ENCODE results near the gene RAB31. TPM values are rescaled to one million over a fixed set of nuclear protein-coding genes. Genes with fewer than 3 reads are reported as not detected.
"Not testable (repeated sequence)": the region's sequence is repeated elsewhere in the genome, so short reads cannot be mapped to it uniquely, and the experiment has no call there.

The RAB31 gene
- total and polyA plus RNA-seq, 2 experiments from 2014 or later: 26.0 to 81.8 TPM

- Histone ChIP-seq H3K27ac (no peak overlapping the region), H4K20me1 (ENCODE audit: insufficient read depth, poor library complexity, severe bottlenecking) (no peaks in the 10 kb centered on the region), H3K4me2 (no peak overlapping the region), H3K9me3 (ENCODE audit: low read depth) (no peaks in the 10 kb centered on the region), H3K9me2 (replicated peaks; ENCODE audit: insufficient read depth) (no peaks in the 10 kb centered on the region), H3K36me3 (replicated peaks; ENCODE audit: insufficient read depth, low read depth) (no peaks in the 10 kb centered on the region), H3K4me3 (no peak overlapping the region), H3K79me2 (no peaks in the 10 kb centered on the region), H3K27me3 (no peaks in the 10 kb centered on the region), H2AFZ (no peak overlapping the region), H3K4me1 (ENCODE audit: insufficient read depth) (peaks cover 6% of the 10 kb centered on the region)
- TF ChIP-seq EZH2phosphoT487 (IDR thresholded peaks at IDR 0.05; ENCODE audit: low read depth, severe bottlenecking, unreplicated experiment) (no peak), CTCF (IDR thresholded peaks at IDR 0.05; ENCODE audit: poor library complexity) (no peak), EZH2 (IDR thresholded peaks at IDR 0.05; ENCODE audit: borderline replicate concordance) (no peak)
- no peak for DNase-seq (ENCODE audit: low spot score)
- WGBS (ENCODE audit: low lambda C conversion rate, missing lambda C conversion rate): 90% methylated on average over 7 of the region's 7 CpGs
These were observed 36.9 kb upstream of the RAB31 start for GRCh38 chr18:9671214-9671613.

- Histone ChIP-seq H3K4me1 (ENCODE audit: insufficient read depth) (peaks cover 6% of the 10 kb centered on the region), H3K36me3 (replicated peaks; ENCODE audit: insufficient read depth, low read depth) (no peaks in the 10 kb centered on the region), H3K4me2 (peak overlapping the region; percentile 43), H2AFZ (peak overlapping the region; percentile 8), H3K9me2 (replicated peaks; ENCODE audit: insufficient read depth) (no peaks in the 10 kb centered on the region), H3K9me3 (ENCODE audit: low read depth) (no peaks in the 10 kb centered on the region), H3K79me2 (no peaks in the 10 kb centered on the region), H4K20me1 (ENCODE audit: insufficient read depth, poor library complexity, severe bottlenecking) (no peaks in the 10 kb centered on the region), H3K27ac (peak overlapping the region; percentile 88), H3K4me3 (no peak overlapping the region), H3K27me3 (no peaks in the 10 kb centered on the region)
- DNase-seq (ENCODE audit: low spot score): peak; percentile 79
- TF ChIP-seq EZH2phosphoT487 (IDR thresholded peaks at IDR 0.05; ENCODE audit: low read depth, severe bottlenecking, unreplicated experiment) (no peak), CTCF (IDR thresholded peaks at IDR 0.05; ENCODE audit: poor library complexity) (peak; percentile 36), EZH2 (IDR thresholded peaks at IDR 0.05; ENCODE audit: borderline replicate concordance) (no peak)
- 51% methylated on average over 8 of the region's 8 CpGs for WGBS (ENCODE audit: low lambda C conversion rate, missing lambda C conversion rate)
These were observed 34.5 kb upstream of the RAB31 start for GRCh38 chr18:9673296-9674251.

- DNase-seq (ENCODE audit: low spot score); H3K79me2 ChIP-seq: not testable (repeated sequence)
- WGBS (ENCODE audit: low lambda C conversion rate, missing lambda C conversion rate): 95% methylated on average over 5 of the region's 5 CpGs
These were observed 29.9 kb upstream of the RAB31 start for GRCh38 chr18:9678216-9678615.

GRCh38 chr18:9679125-9679524 lies 29.0 kb upstream of the RAB31 start:
- Histone ChIP-seq H3K27ac (no peak overlapping the region), H4K20me1 (ENCODE audit: insufficient read depth, poor library complexity, severe bottlenecking) (no peaks in the 10 kb centered on the region), H3K9me2 (replicated peaks; ENCODE audit: insufficient read depth) (no peaks in the 10 kb centered on the region), H3K9me3 (ENCODE audit: low read depth) (no peaks in the 10 kb centered on the region), H3K27me3 (no peaks in the 10 kb centered on the region), H3K4me1 (ENCODE audit: insufficient read depth) (no peaks in the 10 kb centered on the region), H3K36me3 (replicated peaks; ENCODE audit: insufficient read depth, low read depth) (no peaks in the 10 kb centered on the region), H3K4me3 (no peak overlapping the region), H2AFZ (no peak overlapping the region), H3K4me2 (no peak overlapping the region), H3K79me2 (no peaks in the 10 kb centered on the region)
- 93% methylated on average over 16 of the region's 17 CpGs for WGBS (ENCODE audit: low lambda C conversion rate, missing lambda C conversion rate)
- TF ChIP-seq CTCF (IDR thresholded peaks at IDR 0.05; ENCODE audit: poor library complexity): no peak
- no peak for TF ChIP-seq EZH2phosphoT487 (IDR thresholded peaks at IDR 0.05; ENCODE audit: low read depth, severe bottlenecking, unreplicated experiment)
- no peak for TF ChIP-seq EZH2 (IDR thresholded peaks at IDR 0.05; ENCODE audit: borderline replicate concordance)
- no peak for DNase-seq (ENCODE audit: low spot score)

More at GRCh38 chr18:9678216-9678615, 29.9 kb upstream of the RAB31 start:
- not testable (repeated sequence) for H3K9me3 ChIP-seq (ENCODE audit: low read depth); H3K36me3 ChIP-seq (replicated peaks; ENCODE audit: insufficient read depth, low read depth); H3K27ac ChIP-seq; H2AFZ ChIP-seq; H3K4me3 ChIP-seq; H3K4me1 ChIP-seq (ENCODE audit: insufficient read depth); H3K27me3 ChIP-seq; H3K9me2 ChIP-seq (replicated peaks; ENCODE audit: insufficient read depth); H3K4me2 ChIP-seq; H4K20me1 ChIP-seq (ENCODE audit: insufficient read depth, poor library complexity, severe bottlenecking)
